COLO668 (cell line): ENCODE measurements around the gene SEMA6A.
"Not testable (repeated sequence)": the region's sequence is repeated elsewhere in the genome, so short reads cannot be mapped to it uniquely, and the experiment has no call there.

Experiments
- DNase-seq: peaks from one replicate; lab custom pipeline; 2025; ENCODE audit not compliant: unreplicated experiment; lab: John Stamatoyannopoulos, UW

The SEMA6A gene

DNA sequence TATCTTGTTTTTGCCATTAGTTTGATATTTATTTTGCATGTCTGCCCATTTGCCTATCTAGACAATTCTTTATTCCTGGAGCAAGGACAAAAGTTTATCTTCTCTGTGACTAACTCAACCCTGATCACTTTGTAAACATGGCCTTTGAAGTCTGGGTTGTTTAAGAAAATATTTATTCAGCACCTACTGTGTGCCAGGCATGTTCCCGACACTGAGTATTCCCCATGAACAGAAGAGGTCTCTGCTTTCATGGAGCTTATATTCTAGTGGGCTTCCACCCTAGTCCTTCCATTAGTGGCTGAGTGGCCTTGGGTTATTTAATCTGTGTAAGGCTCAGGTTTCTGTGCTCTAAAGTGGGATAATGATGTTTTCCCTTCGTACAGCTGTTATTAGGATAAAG, 49.7 kb downstream of the SEMA6A start:
- no peak for DNase-seq

DNA sequence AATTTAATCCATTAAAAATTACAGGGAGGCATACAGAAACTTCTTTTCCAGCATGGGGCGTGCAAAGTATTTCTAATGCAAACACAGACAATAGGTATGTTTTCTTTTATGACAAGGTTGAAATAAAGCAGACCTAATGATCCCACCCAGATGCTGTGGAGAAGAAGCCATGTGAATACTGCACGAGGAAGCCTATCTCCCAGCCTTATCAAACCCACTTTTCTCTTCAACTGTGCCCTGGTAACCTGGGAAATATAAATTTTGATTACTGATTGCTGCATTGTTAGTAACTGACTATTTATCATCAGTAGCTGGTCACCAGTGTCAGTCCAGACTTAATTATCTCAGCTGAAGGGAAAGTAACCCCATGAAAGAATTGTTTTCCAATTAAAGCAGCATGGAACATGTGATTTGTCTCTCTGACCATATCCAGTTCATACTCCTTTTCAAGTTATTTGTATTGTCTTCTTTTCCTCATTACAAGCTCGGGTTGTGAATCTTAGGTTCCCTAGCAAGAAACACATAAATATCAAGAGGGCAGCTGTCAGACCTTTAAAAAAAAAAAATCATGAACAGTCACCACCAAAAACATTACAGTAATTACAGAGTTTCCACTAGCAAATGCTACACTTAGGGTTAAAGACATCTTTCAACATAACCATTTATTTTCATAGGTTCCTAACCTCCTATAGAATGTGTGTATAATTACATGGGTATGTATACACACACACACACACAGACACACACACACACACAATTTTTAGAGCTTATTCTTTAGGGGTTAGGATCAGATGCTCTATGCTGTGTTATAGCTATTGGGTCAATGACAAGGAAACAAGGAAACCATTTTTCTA, 50.3 kb downstream of the SEMA6A start:
- no peak for DNase-seq

DNA sequence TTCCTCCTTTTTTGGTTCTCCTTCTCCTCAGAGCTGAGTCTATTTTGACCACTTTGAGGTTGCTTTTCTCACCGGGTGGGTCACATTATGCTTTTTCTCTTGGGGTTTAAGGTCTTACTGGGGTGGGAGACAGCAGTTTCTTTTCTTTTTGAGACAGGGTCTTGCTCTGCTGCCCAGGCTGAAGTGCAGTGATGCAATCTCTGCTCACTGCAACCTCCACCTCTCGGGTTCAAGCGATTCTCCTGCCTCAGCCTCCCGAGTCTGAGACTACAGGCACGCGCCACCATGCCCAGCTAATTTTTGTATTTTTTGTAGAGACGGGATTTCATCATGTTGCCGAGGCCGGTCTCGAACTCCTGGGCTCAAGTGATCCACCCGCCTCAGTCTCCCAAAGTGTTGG, 51.4 kb downstream of the SEMA6A start:
- not testable (repeated sequence) for DNase-seq

DNA sequence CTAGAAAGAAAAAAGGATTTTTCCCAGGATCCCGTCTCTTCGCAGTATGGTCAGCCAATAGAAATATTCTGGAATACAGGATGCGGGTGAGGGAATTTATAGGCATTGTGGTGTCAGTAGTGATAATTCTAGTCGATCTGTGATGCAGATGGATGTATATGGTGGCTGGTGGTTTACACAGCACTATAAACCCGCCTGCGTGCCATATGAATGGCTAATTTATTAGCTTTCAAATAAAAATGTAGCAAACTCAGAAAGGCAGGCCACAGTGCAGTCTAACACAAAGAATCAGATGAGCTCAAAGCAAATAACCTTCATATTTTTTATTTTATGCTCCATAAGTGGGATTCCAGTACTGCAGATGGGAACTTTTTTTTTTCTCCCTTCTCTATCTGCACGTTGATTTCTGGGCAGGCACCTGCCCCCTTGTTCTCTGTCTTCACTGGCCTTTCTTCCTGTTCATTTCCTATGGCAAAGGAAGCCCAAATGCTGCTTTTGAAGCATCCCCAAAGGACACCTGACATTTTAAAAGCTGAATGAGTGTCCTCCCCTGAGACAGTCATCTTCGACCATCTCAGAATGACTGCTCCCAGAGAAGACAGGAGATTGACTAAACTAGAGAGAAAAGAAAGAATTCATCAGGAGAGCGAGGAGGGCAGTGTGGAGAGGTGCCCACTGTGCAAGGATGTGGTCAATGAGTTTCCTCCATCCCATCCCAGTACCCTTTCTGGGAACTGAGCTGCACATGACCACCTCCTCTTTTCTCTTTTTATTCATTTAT, 52.1 kb downstream of the SEMA6A start:
- DNase-seq, result no peak

DNA sequence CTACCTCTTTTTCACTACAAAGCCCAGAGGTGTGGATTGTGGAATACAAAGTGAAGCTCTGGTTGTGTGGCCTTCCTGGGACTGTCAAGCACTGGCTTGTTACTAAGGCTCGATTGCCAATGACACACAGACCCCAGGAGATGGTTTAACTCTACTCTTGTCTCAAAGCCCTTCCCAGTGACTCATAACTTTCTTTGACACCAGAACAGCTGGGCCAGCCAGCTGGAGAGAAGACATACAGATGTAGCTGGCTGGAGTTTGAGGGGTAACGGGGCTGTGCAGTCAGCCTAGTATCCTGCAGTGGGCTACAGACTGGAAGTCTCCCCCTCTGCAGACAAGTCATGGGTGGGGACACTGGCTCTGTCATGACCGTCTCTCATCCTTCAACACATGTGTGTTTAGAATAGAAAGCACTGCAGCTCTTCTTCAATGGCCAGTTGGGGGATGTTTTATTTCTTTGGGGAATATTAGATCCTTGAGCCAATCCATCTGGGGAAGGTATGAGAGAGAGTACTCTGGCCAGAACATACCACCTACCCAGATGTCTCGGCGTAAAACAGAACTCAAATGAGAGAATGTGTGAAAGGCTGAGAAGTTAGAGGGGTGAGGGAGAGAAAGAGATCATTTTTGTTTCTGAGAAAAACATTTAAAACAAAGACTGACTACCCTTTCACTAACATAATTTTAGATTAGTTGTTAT, 53.3 kb downstream of the SEMA6A start:
- DNase-seq, result no peak

DNA sequence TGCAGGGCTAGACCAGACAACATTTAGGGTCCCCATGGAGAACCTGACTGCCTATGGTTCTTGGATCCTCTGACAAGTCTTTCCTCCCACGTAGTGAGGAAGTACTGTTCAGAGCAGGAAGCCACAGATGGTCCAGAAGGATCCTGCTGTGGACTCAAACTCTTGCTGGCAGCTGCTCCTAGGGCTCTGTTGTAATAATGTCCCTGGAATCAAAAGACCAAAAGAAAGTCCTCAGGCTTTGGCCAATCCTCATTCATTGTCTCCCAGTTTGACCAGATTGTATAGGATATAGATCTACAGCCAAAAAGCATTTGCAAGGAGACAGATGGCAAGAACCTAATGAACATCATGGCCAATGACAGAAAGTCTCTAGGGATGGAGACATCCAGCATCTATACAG, 53.9 kb downstream of the SEMA6A start:
- no peak for DNase-seq

DNA sequence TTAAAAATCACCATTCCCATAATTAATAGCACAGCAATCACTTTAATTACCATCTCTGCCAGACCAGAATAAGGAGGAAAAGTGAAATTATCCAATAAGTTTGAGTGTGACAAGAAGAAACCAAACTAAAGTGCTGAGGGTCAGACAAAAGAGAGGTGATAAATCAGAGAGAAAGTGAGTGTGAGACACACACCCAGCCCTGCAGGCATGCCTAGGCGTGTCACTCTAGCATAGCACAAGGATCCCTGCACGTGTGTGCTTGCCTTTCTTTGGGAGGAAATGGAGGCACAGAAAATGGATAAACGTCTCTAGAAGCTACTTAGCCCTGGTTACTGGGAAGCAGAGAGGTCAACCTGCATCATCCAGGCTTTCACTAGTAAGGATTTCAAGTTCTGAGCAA, 56.2 kb downstream of the SEMA6A start:
- no peak for DNase-seq

DNA sequence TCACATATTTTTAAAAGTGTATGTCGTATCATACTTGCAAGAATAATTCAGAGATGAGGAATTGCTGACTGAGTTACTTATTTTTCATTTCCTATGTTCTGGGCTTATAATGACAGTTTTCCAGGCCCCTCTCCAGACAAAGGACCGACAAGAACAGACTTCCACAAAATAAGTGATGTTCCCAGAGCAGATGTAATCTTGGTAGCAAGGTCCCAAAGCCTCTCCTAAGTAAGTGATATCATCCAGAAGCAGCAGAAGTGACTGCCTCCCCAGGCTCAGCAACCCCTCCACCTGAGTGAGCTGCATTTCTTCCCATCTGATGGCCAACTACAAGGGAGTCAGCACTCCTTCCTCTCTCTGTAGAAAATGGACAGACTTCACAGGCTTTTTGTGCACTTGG, 57.1 kb downstream of the SEMA6A start:
- DNase-seq, result no peak

DNA sequence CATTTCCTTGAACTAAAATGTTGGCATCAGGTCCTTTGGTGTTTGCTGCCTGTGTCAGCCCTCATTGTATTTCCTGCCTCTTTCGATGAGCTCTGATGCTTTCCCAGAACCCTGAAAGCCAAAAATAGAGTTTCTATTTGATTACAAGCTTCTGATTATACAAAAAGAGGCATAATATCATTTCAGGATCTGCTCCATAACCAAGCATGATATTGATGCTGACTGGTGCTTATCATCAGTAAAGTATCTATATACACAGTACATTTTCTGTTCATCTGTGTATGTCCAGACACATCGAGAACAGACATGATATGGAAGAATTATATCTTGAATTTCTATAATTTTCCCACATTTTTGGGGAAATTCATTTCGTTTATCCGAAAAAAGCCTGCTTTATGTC, 58.6 kb downstream of the SEMA6A start:
- DNase-seq, result no peak

DNA sequence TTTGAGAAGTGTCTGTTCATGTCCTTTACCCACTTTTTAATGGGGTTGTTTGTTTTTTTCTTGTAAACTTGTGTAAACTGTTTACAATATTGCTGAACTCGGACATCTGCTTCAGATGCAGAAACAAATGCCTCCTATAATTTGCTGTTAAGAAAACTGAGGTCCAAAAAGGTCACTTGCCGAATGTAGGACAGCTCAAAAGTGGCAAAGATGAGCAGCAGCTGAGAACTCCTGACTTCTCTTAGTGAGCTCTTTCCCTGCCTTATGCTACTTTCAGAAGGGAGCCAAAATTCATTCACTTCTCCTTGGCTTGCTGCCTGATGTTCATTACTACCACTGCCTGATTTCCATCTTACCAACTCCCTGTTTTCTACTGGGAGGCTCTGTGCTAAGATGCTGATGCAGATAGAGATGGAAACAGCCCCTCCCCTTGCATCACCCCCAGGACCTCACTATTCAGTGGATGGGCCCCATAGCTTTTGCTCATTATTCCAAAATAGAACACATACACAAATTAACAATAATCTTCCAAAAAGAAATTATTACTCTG, 60.1 kb downstream of the SEMA6A start:
- DNase-seq, result no peak

DNA sequence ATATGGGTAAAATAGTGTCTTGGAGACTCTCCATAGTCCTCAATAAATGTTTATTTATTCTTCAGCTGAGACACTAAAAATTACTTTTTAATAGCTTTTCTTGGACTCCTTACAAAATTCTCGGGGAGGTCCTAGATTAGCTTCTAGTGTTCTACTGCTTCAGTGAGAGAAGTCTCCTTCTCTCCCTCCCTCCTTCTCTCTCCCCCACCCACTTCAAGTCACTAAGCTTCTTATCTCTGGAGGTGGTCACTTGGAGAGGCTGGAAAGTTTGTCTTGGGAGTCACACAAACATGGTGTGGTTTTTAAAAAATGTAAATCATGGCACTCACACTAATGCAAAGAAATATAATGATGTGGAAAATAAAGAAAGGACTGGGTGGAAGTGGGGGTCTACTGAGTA, 64.1 kb downstream of the SEMA6A start:
- no peak for DNase-seq

DNA sequence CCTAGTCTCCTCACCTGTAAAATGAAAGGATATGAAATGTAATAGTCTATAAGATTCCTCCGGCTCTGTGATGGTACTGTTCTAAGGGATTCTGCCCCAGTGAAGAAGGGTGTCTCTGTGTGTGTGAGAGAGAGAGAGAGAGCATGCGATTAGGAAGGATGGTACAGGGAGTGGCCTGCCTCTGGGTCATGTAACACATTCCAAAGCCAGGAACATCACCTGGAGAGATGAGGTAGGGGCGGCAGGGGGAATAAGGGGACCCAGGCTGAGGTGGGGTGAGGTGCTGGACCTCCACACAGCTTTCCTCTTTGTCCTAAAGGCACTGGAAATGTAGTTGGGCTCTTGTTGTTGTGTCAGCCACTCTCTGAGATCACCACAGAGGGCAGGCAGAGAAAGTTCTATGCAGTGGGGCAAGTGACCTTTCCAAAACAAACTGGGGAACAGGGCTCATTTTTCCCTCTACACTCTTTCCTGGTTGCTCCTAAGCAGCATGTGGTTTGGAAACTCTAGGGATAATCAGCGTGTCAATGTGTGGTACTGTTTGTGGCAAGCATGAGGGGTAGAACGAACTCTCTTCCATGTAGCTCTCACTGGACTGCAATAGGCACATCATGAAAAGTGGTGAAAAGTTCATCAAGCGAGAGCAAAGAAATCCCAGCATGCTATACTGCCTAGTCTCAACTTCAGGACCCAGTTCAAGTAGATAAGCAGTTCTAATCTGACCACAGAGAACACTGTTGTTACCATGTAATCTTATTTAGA, 65.0 kb downstream of the SEMA6A start:
- DNase-seq, result no peak

DNA sequence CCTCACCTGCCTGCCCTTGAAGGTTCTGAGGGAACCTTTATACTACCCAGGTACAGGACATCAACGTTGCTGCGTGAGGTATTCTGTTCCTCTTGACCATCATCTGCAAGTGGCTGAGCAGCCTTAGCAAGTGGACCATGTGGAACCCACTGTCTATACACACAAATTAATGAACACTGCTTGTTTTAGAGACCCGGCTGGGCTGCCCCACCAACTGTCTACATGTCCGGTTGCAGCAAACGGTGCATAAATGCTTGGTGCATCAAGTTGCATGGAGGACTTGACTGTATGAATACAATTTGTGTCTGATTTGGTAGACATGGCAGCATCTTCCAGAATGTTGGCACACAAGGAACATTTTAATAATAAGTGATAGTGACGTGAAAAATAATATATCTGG, 65.8 kb downstream of the SEMA6A start:
- DNase-seq, result no peak

DNA sequence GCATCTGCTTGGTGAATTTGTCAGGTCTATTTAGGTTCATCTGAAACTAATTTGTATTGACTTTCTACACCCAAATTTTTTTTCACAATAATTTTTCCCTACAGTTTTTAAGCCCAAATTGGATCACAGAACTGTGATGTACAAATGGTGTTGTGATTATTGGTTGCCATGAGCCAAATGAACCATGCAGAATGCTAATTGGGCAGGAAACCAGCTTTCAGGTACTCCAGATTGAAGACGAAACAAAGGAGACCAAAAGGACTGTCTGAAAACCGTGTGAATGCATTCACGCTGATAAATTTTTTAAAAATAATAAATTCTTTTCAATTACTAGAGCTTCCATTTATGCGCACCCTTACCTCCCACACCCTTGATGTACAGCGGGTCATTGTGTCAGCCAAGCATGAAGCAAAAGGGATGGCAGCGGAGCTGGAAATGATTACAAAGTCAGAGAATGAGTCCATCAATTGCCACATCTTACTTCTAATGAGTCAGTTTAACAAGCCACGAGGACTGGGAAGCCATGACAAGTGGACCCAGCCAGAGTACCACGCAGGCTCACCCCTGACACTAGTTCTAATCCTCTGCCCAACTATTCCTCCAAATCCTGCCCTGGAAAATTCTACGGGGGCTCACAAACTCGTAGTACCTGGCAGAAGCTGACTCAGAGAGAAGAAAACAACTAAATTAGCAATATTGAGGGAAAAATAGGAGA, 66.5 kb downstream of the SEMA6A start:
- no peak for DNase-seq

DNA sequence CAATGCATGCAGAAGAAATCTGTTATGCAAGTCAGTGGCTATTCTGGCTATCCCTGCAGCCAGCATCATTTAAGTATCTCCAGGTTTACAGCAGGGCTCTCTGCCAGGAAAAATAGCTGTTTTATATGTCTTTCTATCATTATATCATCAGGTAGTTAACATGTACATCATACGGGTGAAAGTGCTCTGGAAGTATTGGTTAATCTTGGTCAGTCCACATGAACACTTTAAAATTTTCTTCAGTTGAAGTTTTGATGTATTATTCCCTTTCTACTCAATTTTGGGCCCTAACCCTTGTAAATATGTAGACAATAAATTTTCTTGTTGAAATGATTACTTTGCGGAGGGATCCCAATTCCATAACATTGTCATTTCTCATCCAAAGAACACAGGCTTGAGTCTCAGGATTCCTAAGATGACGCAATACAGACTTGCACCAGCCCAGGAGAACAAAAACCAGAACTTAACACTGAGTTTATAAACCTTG, 67.5 kb downstream of the SEMA6A start:
- DNase-seq, result no peak

DNA sequence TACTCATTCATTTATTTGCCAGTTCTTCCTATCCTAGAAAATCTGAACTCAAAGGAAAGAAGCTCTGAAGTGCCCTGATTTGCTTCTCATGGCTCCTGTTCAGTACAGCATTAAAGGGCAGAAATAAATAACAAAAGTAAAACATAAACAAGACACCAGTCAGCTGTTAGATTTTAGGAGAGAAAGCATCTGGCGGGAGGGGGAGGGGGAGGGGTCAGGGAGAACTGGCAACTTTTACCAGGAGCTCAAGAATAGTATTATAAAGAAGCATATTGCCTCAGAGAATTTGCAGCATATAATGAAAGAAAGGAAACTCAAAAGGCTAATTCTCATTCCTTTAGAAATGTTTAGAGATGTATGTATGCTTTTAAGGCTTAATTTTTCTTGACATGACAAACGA, 68.1 kb downstream of the SEMA6A start:
- no peak for DNase-seq

DNA sequence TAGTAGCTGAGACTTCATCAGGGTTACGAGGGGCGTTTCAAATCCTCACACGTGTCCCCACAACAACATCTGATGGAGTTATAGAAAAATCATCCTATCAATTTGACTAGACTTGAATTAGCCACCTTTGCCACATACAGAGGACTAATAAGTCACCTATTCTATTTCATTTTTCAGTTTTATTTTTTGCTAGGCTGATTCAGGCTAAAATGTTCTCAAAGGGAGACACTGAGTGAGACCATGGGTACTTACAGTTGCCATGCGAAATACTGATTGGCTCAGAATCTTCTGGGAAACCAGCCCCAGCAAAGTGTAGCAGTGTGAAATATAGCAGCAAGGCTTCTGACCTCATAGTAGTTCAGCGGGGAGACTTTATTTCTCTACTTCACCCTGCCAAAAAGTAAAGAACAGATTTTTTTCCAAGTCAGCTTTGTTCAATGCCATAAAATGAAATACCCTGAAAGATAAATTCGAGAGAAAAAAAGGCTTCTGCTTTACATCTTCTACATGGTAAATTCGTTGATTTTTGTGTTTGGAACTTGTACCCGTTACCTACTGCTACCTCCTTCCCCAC, 69.9 kb downstream of the SEMA6A start:
- DNase-seq, result no peak

DNA sequence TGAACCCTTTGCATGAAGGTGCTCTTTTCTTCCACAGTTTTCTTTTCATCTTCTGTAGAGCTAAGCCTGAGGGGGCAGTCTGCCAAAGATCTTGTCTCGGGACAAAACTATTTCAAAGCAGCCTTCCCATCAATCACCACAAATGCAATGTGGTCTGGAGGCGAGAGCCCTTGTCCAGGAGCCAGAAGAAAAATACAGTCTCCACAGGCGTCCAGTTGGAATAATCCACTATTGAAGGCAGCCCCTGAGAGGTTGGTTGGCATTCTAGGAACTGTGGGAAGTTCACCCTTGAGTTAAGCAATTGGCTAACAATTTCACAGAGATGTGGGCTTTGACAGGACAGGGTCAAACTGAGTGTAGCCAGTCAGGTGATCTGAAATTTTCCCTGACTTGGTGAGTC, 72.0 kb downstream of the SEMA6A start:
- DNase-seq, result no peak

DNA sequence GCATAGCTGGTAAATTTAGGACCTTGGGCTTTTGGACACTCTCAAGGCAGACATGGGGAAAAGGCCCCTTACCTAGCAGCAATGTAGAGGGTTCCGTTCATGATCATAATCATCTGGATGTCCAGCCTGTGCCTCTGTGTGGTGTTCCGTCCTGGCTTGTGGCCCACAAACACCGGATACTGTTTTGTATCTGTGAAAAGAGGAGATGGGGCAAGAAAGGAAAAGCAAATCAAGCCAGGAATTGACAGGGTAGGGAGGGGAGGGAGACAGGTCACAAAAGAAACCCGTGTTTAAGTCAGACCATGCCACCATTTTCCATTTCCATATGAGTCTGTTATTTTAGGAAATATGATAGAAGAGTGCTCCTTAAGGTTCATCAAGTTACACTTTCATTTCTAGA, 72.5 kb downstream of the SEMA6A start:
- no peak for DNase-seq
